HCT116 (cell line): ENCODE data around the gene TMEM198. TPM values are rescaled to one million over a fixed set of nuclear protein-coding genes. Genes with fewer than 3 reads are reported as not detected.

ENCODE experiments used
- ATAC-seq: fragments of 200-7000 bp; cut with Tn5 transposase; 2 replicates; pipeline ENCODE4 v1.9.1; 2020; ENCODE audit warnings: mild to moderate bottlenecking, moderate library complexity
- BruUV-seq: library from RNA; stranded (reverse); fragments of 400-500 nt; replicated peaks from 2 replicates; lab custom pipeline; 2021; lab: Mats Ljungman, UMichigan
- CTCF ChIA-PET: fragments of 300-600 bp; sonication (Branson Sonifier 250); formaldehyde crosslinking; loops from one replicate; lab custom pipeline; 2021; ENCODE audit warnings: antibody characterized with exemption; lab: Charles Lee
- POLR2A ChIA-PET: fragments of 300-600, 350-600 bp; sonication (Branson Sonifier 250); formaldehyde crosslinking; loops from one replicate; lab custom pipeline; 2021; ENCODE audit warnings: antibody characterized with exemption; lab: Charles Lee
- RAD21 ChIA-PET, 2 experiments: fragments of 300-600 bp; sonication (Branson Sonifier 250); formaldehyde crosslinking; loops; one replicate each; lab custom pipeline; 2023; ENCODE audit warnings: low total read pairs in 2 of 2; ENCODE audit not compliant: uncharacterized antibody in 2 of 2, unreplicated experiment in 2 of 2, low non-redundant PET in 1 of 2; lab: Charles Lee
- DNase-seq: peaks from one replicate; pipeline ENCODE4 v3.0.0-alpha.2; 2010; ENCODE audit warnings: low read depth, low spot score
- H2AFZ ChIP-seq: fragments of 200-600 bp; shearing (Covaris generic), sonication (generic); 2 replicates; pipeline ENCODE4 v1.6.1; 2017; ENCODE audit warnings: low read depth, mixed run types, mixed read lengths, antibody characterized with exemption, low read length; ENCODE audit not compliant: poor library complexity, severe bottlenecking
- H3K27ac ChIP-seq: 2 replicates; pipeline ENCODE4 v1.5.1; 2012; ENCODE audit warnings: low read depth, low read length
- H3K27me3 ChIP-seq: fragments of 200-600 bp; sonication (generic); 2 replicates; pipeline ENCODE4 v1.6.1; 2016; ENCODE audit warnings: mixed run types, low read length, mixed read lengths; ENCODE audit not compliant: insufficient read depth
- H3K36me3 ChIP-seq, 2 experiments: fragments of 200-500 bp in 1 of 2; fragments of 200-600 bp in 1 of 2; sonication (Bioruptor generic) in 1 of 2; sonication (generic) in 1 of 2; 2 replicates each; pipeline versions ENCODE4 v1.5.1 to v1.6.1; 2014 to 2016; ENCODE audit warnings: low read length in 2 of 2, inconsistent platforms in 1 of 2, mixed read lengths in 1 of 2, mixed run types in 1 of 2; ENCODE audit not compliant: insufficient read depth in 2 of 2, control insufficient read depth in 1 of 2
- H3K4me1 ChIP-seq, 2 experiments: fragments of 200-600 bp in 1 of 2; sonication (generic) in 1 of 2; 2 replicates each; pipeline versions ENCODE4 v1.5.1 to v1.6.1; 2012 to 2017; ENCODE audit warnings: low read length in 2 of 2, inconsistent platforms in 1 of 2, mild to moderate bottlenecking in 1 of 2, mixed read lengths in 1 of 2, mixed run types in 1 of 2, moderate library complexity in 1 of 2; ENCODE audit not compliant: insufficient read depth in 2 of 2, control insufficient read depth in 1 of 2
- H3K4me2 ChIP-seq: fragments of 200-600 bp; sonication (generic); 2 replicates; pipeline ENCODE4 v1.6.1; 2017; ENCODE audit warnings: mixed run types, low read length, mixed read lengths
- H3K4me3 ChIP-seq, 2 experiments: fragments of 200-600 bp in 1 of 2; sonication (generic) in 1 of 2; replicated peaks in 1 of 2; 2 replicates each; pipeline ENCODE4 v1.5.1; 2011 to 2016; ENCODE audit warnings: low read length in 2 of 2, control low read depth in 1 of 2, low read depth in 1 of 2, mild to moderate bottlenecking in 1 of 2, mixed read lengths in 1 of 2, mixed run types in 1 of 2
- H3K79me2 ChIP-seq: fragments of 200-600 bp; sonication (generic); 2 replicates; pipeline ENCODE4 v1.6.1; 2017; ENCODE audit warnings: mild to moderate bottlenecking, mixed run types, low read length, moderate library complexity, mixed read lengths; ENCODE audit not compliant: insufficient read depth
- H3K9ac ChIP-seq: fragments of 200-600 bp; sonication (generic); 2 replicates; pipeline ENCODE4 v1.6.1; 2016; ENCODE audit warnings: low read length, mixed read lengths
- H3K9me2 ChIP-seq: fragments of 200-600 bp; sonication (generic), shearing (Covaris generic); 2 replicates; pipeline ENCODE4 v1.6.1; 2017; ENCODE audit warnings: mixed run types, mild to moderate bottlenecking, moderate library complexity; ENCODE audit not compliant: insufficient read depth
- H3K9me3 ChIP-seq, 2 experiments: fragments of 200-500 bp in 1 of 2; fragments of 200-600 bp in 1 of 2; sonication (Bioruptor generic) in 1 of 2; sonication (generic) in 1 of 2; 2 replicates each; pipeline ENCODE4 v1.6.1; 2014 to 2017; ENCODE audit warnings: low read length in 2 of 2, mixed read lengths in 2 of 2, inconsistent platforms in 1 of 2, low read depth in 1 of 2, mild to moderate bottlenecking in 1 of 2, mixed run types in 1 of 2, moderate library complexity in 1 of 2; ENCODE audit not compliant: control insufficient read depth in 1 of 2, insufficient read depth in 1 of 2
- H4K20me1 ChIP-seq: fragments of 200-600 bp; sonication (generic), shearing (Covaris generic); 2 replicates; pipeline ENCODE4 v1.6.1; 2017; ENCODE audit warnings: mixed run types, mild to moderate bottlenecking, moderate library complexity; ENCODE audit not compliant: insufficient read depth
- CTCF ChIP-seq, 3 experiments: fragments of 200-600 bp in 1 of 3; sonication (generic) in 1 of 3; IDR thresholded peaks in 2 of 3; conservative IDR thresholded peaks in 1 of 3; 2 replicates each; pipeline ENCODE4 v1.5.1; 2012 to 2017; ENCODE audit warnings: low read depth in 2 of 3, low read length in 2 of 3, antibody characterized with exemption in 1 of 3, borderline replicate concordance in 1 of 3, control low read depth in 1 of 3, mild to moderate bottlenecking in 1 of 3, mixed read lengths in 1 of 3, mixed run types in 1 of 3, moderate library complexity in 1 of 3; ENCODE audit not compliant: insufficient read depth in 1 of 3
- ELF1 ChIP-seq: IDR thresholded peaks from 2 replicates; pipeline ENCODE4 v1.6.1; 2012; ENCODE audit warnings: low read depth, borderline replicate concordance
- POLR2AphosphoS5 ChIP-seq: IDR thresholded peaks from 2 replicates; pipeline ENCODE4 v1.6.1; 2011; ENCODE audit warnings: mild to moderate bottlenecking, low read depth, low read length, moderate library complexity
- RAD21 ChIP-seq: IDR thresholded peaks from 2 replicates; pipeline ENCODE4 v1.6.1; 2012; ENCODE audit warnings: low read depth, mild to moderate bottlenecking
- intact Hi-C: fragments of 100-400 bp; cut with micrococcal nuclease; formaldehyde crosslinking; loops from 2 replicates; pipeline ENCODE4 v1.10.0; 2022
- total RNA-seq: library from RNA; stranded (reverse); gene quantifications from one replicate; pipeline ENCODE4 v1.2.1, GENCODE V29; 2021; ENCODE audit not compliant: unreplicated experiment

Gene TMEM198
- total RNA-seq, 1 experiment from 2014 or later = 2.1 TPM

DNA sequence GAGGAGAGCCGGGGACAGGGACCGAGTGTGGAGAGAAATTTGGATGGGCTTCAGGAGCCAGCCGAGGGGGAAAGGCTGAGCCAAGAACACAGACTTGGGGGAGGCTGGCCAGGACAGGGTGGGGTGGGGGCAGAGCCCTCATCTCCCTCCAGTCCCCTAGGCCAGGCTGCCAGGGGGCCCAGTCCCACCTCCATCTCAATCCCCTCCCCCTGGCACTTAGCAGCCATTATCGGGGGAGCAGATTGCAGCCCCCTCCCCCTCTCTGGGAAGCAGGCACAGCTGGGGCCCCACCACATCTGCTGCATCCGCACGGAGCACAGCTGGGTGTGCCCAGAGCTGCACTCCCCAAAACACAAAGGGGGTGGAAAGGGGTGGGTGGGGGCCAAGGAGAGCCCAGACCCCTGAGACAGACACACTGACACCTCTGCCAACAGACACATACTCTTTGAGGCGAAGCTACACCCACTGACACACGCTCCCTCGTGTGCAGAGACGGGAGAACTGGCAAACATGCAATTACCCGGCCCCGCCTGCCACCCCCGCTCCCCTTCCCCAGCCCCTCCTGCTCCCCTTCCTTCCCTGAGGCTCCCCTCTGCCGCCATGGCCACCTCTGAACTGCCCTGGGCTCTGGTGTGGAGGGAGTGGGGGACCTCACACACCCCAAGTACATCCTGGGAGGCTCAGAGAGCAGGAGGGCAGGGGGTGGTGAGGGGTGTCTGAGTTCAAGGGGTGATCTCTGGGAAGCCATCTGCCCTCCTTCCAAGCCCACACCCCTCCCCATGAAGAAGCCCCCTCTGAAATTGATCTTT lies 34.7 kb upstream of the TMEM198 start:
- CTCF ChIA-PET = interaction anchor here (0.8 to 4.4 kb wide), 8 partner anchors 10 to 106 kb away, joined by 3 to 56 read pairs (median 12); partner anchors contain the start of gene GMPPA
- RAD21 ChIA-PET = interaction anchor here (1.5 to 1.6 kb wide), 2 partner anchors 20 to 21 kb away, joined by 10 read pairs; no protein-coding TSS in a partner anchor
- BruUV-seq = no TSS peak
- Histone ChIP-seq H3K9ac (no peak overlapping the region; the same call in 1 of the 2 replicates), H3K27me3 (no peaks in the 10 kb centered on the region), H2AFZ (no peak overlapping the region), H3K79me2 (no peaks in the 10 kb centered on the region)
- no peak for DNase-seq
- no peak for TF ChIP-seq ELF1
- no peak for TF ChIP-seq RAD21
- TF ChIP-seq, all 23 proteins: peak for 0
- no peaks in the 10 kb centered on the region for H3K9me3 ChIP-seq
- H3K4me3 ChIP-seq = 0 out of 4 replicates have a peak overlapping the region, but pooled peaks of 1 of the 2 experiments have one; percentile 2
- H3K36me3 ChIP-seq = peaks cover 0 to 4% of the 10 kb centered on the region in 2 experiments; a peak in 1 of 4 replicates
- H3K27ac ChIP-seq = no peak overlapping the region
- ATAC-seq = peak; percentile 61
- no peaks in the 10 kb centered on the region for H4K20me1 ChIP-seq
- H3K4me2 ChIP-seq = peak overlapping the region; percentile 37
- intact Hi-C loops = no loop called here
- POLR2A ChIA-PET = interaction anchor here (0.7 to 1.4 kb wide), 4 partner anchors 9 to 21 kb away, joined by 3 to 5 read pairs (median 4); partner anchors contain the start of gene GMPPA
- H3K4me1 ChIP-seq = peaks cover 0 to 19% of the 10 kb centered on the region in 2 experiments; a peak in 2 of 4 replicates
- H3K9me2 ChIP-seq = no peaks in the 10 kb centered on the region

DNA sequence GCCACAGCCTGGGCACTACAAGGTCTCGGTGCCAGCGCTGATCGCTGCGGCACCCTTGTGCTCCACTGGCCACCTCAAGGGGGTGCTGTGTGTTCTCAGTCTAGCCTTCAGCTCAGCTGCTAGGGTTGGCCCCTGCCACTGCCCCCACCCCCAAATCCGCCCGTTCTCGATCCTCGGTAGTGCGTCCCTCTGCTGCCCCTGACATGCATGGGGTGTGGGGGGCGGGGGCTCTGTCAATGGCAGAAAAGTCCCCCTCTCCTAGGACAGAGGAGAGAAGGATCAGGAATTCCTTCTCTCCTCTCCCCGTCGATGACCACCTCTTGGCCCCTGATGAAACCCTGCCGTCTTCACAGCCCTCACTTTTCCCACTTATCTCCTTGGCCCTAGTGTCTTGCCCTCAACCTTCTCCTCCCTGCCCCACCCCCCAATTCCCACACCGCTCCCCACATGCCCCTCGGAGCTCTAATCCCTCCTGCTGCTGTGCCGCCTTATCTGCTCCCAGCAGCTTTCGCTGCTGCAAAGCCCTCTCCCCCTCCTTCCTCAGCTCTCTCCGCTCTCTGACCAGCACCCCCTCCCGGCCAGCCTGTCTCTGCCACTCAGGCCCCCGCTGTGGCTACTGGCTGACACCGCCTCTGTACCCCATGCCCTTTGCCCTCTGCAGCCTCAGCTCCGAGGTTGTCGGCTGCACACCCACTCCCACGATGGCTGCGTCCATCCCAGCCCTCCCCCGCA lies 33.9 kb upstream of the TMEM198 start:
- TF ChIP-seq CTCF (IDR thresholded peaks at IDR 0.05 in 2 of 3, conservative IDR thresholded peaks at IDR 0.05 in 1 of 3; ENCODE audit: borderline replicate concordance in 1 of 3, insufficient read depth in 1 of 3, low read depth in 2 of 3, low read length in 2 of 3) (peak; percentile 59 to 91 (median 80); a peak in 5 of 6 replicates), ELF1 (no peak), RAD21 (peak; percentile 70), POLR2AphosphoS5 (peak; percentile 23; the same call in 1 of the 2 replicates)
- no peak overlapping the region; the same call in 1 of the 2 replicates for H3K9ac ChIP-seq

More for the DNA sequence above, 33.9 kb upstream of the TMEM198 start:
- intact Hi-C loops = no loop called here
- ATAC-seq (peak; percentile 90), DNase-seq (no peak)
- H3K27me3 ChIP-seq = no peaks in the 10 kb centered on the region
- RAD21 ChIA-PET = interaction anchor here (1.5 to 1.6 kb wide), 2 partner anchors 20 kb away, joined by 10 read pairs; no protein-coding TSS in a partner anchor
- no peaks in the 10 kb centered on the region; a peak in 1 of 4 replicates for H3K36me3 ChIP-seq
- no peaks in the 10 kb centered on the region for H3K79me2 ChIP-seq
- no peaks in the 10 kb centered on the region for H3K9me3 ChIP-seq
- H3K4me2 ChIP-seq = peak overlapping the region; percentile 37
- no peaks in the 10 kb centered on the region for H3K9me2 ChIP-seq
- 0 out of 4 replicates have a peak overlapping the region, but pooled peaks of 1 of the 2 experiments have one; percentile 2 for H3K4me3 ChIP-seq
- peaks cover 0 to 19% of the 10 kb centered on the region in 2 experiments; a peak in 2 of 4 replicates for H3K4me1 ChIP-seq
- BruUV-seq = no TSS peak
- no peaks in the 10 kb centered on the region for H4K20me1 ChIP-seq
- H3K27ac ChIP-seq = no peak overlapping the region
- no peak overlapping the region for H2AFZ ChIP-seq
- POLR2A ChIA-PET = interaction anchor here (0.7 to 1.4 kb wide), 4 partner anchors 10 to 20 kb away, joined by 3 to 5 read pairs (median 4); partner anchors contain the start of gene GMPPA
- CTCF ChIA-PET = interaction anchor here (0.5 to 4.4 kb wide), 10 partner anchors 8 to 223 kb away, joined by 3 to 56 read pairs (median 7); partner anchors contain the start of gene GMPPA
